HCT116 (cell line): Measurements from ENCODE around the gene VSIG2. TPM values are rescaled to one million over a fixed set of nuclear protein-coding genes. Genes with fewer than 3 reads are reported as not detected.

Experiments used
- ATAC-seq: fragments of 200-7000 bp; cut with Tn5 transposase; 2 replicates; pipeline ENCODE4 v1.9.1; 2020; ENCODE audit warnings: mild to moderate bottlenecking, moderate library complexity
- BruUV-seq: library from RNA; stranded (reverse); fragments of 400-500 nt; replicated peaks from 2 replicates; lab custom pipeline; 2021; lab: Mats Ljungman, UMichigan
- CTCF ChIA-PET: fragments of 300-600 bp; sonication (Branson Sonifier 250); formaldehyde crosslinking; loops from one replicate; lab custom pipeline; 2021; ENCODE audit warnings: antibody characterized with exemption; lab: Charles Lee
- POLR2A ChIA-PET: fragments of 300-600, 350-600 bp; sonication (Branson Sonifier 250); formaldehyde crosslinking; loops from one replicate; lab custom pipeline; 2021; ENCODE audit warnings: antibody characterized with exemption; lab: Charles Lee
- RAD21 ChIA-PET, 2 experiments: fragments of 300-600 bp; sonication (Branson Sonifier 250); formaldehyde crosslinking; loops; one replicate each; lab custom pipeline; 2023; ENCODE audit warnings: low total read pairs in 2 of 2; ENCODE audit not compliant: uncharacterized antibody in 2 of 2, unreplicated experiment in 2 of 2, low non-redundant PET in 1 of 2; lab: Charles Lee
- DNase-seq: peaks from one replicate; pipeline ENCODE4 v3.0.0-alpha.2; 2010; ENCODE audit warnings: low read depth, low spot score
- H2AFZ ChIP-seq: fragments of 200-600 bp; shearing (Covaris generic), sonication (generic); 2 replicates; pipeline ENCODE4 v1.6.1; 2017; ENCODE audit warnings: low read depth, mixed run types, mixed read lengths, antibody characterized with exemption, low read length; ENCODE audit not compliant: poor library complexity, severe bottlenecking
- H3K27ac ChIP-seq: 2 replicates; pipeline ENCODE4 v1.5.1; 2012; ENCODE audit warnings: low read depth, low read length
- H3K27me3 ChIP-seq: fragments of 200-600 bp; sonication (generic); 2 replicates; pipeline ENCODE4 v1.6.1; 2016; ENCODE audit warnings: mixed run types, low read length, mixed read lengths; ENCODE audit not compliant: insufficient read depth
- H3K36me3 ChIP-seq, 2 experiments: fragments of 200-500 bp in 1 of 2; fragments of 200-600 bp in 1 of 2; sonication (Bioruptor generic) in 1 of 2; sonication (generic) in 1 of 2; 2 replicates each; pipeline versions ENCODE4 v1.5.1 to v1.6.1; 2014 to 2016; ENCODE audit warnings: low read length in 2 of 2, inconsistent platforms in 1 of 2, mixed read lengths in 1 of 2, mixed run types in 1 of 2; ENCODE audit not compliant: insufficient read depth in 2 of 2, control insufficient read depth in 1 of 2
- H3K4me1 ChIP-seq, 2 experiments: fragments of 200-600 bp in 1 of 2; sonication (generic) in 1 of 2; 2 replicates each; pipeline versions ENCODE4 v1.5.1 to v1.6.1; 2012 to 2017; ENCODE audit warnings: low read length in 2 of 2, inconsistent platforms in 1 of 2, mild to moderate bottlenecking in 1 of 2, mixed read lengths in 1 of 2, mixed run types in 1 of 2, moderate library complexity in 1 of 2; ENCODE audit not compliant: insufficient read depth in 2 of 2, control insufficient read depth in 1 of 2
- H3K4me2 ChIP-seq: fragments of 200-600 bp; sonication (generic); 2 replicates; pipeline ENCODE4 v1.6.1; 2017; ENCODE audit warnings: mixed run types, low read length, mixed read lengths
- H3K4me3 ChIP-seq, 2 experiments: fragments of 200-600 bp in 1 of 2; sonication (generic) in 1 of 2; replicated peaks in 1 of 2; 2 replicates each; pipeline ENCODE4 v1.5.1; 2011 to 2016; ENCODE audit warnings: low read length in 2 of 2, control low read depth in 1 of 2, low read depth in 1 of 2, mild to moderate bottlenecking in 1 of 2, mixed read lengths in 1 of 2, mixed run types in 1 of 2
- H3K79me2 ChIP-seq: fragments of 200-600 bp; sonication (generic); 2 replicates; pipeline ENCODE4 v1.6.1; 2017; ENCODE audit warnings: mild to moderate bottlenecking, mixed run types, low read length, moderate library complexity, mixed read lengths; ENCODE audit not compliant: insufficient read depth
- H3K9ac ChIP-seq: fragments of 200-600 bp; sonication (generic); 2 replicates; pipeline ENCODE4 v1.6.1; 2016; ENCODE audit warnings: low read length, mixed read lengths
- H3K9me2 ChIP-seq: fragments of 200-600 bp; sonication (generic), shearing (Covaris generic); 2 replicates; pipeline ENCODE4 v1.6.1; 2017; ENCODE audit warnings: mixed run types, mild to moderate bottlenecking, moderate library complexity; ENCODE audit not compliant: insufficient read depth
- H3K9me3 ChIP-seq, 2 experiments: fragments of 200-500 bp in 1 of 2; fragments of 200-600 bp in 1 of 2; sonication (Bioruptor generic) in 1 of 2; sonication (generic) in 1 of 2; 2 replicates each; pipeline ENCODE4 v1.6.1; 2014 to 2017; ENCODE audit warnings: low read length in 2 of 2, mixed read lengths in 2 of 2, inconsistent platforms in 1 of 2, low read depth in 1 of 2, mild to moderate bottlenecking in 1 of 2, mixed run types in 1 of 2, moderate library complexity in 1 of 2; ENCODE audit not compliant: control insufficient read depth in 1 of 2, insufficient read depth in 1 of 2
- H4K20me1 ChIP-seq: fragments of 200-600 bp; sonication (generic), shearing (Covaris generic); 2 replicates; pipeline ENCODE4 v1.6.1; 2017; ENCODE audit warnings: mixed run types, mild to moderate bottlenecking, moderate library complexity; ENCODE audit not compliant: insufficient read depth
- ATF3 ChIP-seq: IDR thresholded peaks from 2 replicates; pipeline ENCODE4 v1.6.1; 2012
- CBX3 ChIP-seq: IDR thresholded peaks from 2 replicates; pipeline ENCODE4 v1.6.1; 2012; ENCODE audit warnings: low read depth
- CEBPB ChIP-seq: IDR thresholded peaks from 2 replicates; pipeline ENCODE4 v1.6.1; 2012; ENCODE audit warnings: low read depth
- CTCF ChIP-seq, 3 experiments: fragments of 200-600 bp in 1 of 3; sonication (generic) in 1 of 3; IDR thresholded peaks in 2 of 3; conservative IDR thresholded peaks in 1 of 3; 2 replicates each; pipeline ENCODE4 v1.5.1; 2012 to 2017; ENCODE audit warnings: low read depth in 2 of 3, low read length in 2 of 3, antibody characterized with exemption in 1 of 3, borderline replicate concordance in 1 of 3, control low read depth in 1 of 3, mild to moderate bottlenecking in 1 of 3, mixed read lengths in 1 of 3, mixed run types in 1 of 3, moderate library complexity in 1 of 3; ENCODE audit not compliant: insufficient read depth in 1 of 3
- EGR1 ChIP-seq: IDR thresholded peaks from 2 replicates; pipeline ENCODE4 v1.6.1; 2012; ENCODE audit warnings: low read depth
- ELF1 ChIP-seq: IDR thresholded peaks from 2 replicates; pipeline ENCODE4 v1.6.1; 2012; ENCODE audit warnings: low read depth, borderline replicate concordance
- EZH2 ChIP-seq: fragments of 200-600 bp; sonication (generic); IDR thresholded peaks from 2 replicates; pipeline ENCODE4 v1.6.1; 2017; ENCODE audit warnings: antibody characterized with exemption, mixed run types
- EZH2phosphoT487 ChIP-seq: fragments of 200-600 bp; IDR thresholded peaks from 2 replicates; pipeline ENCODE4 v1.6.1; 2018; ENCODE audit warnings: antibody characterized with exemption, borderline replicate concordance
- POLR2A ChIP-seq: IDR thresholded peaks from 2 replicates; pipeline ENCODE4 v1.7.0; 2011; ENCODE audit warnings: borderline replicate concordance; ENCODE audit not compliant: insufficient read depth, insufficient read length; ENCODE audit errors: extremely low read depth
- REST ChIP-seq: IDR thresholded peaks from 2 replicates; pipeline ENCODE4 v1.6.1; 2012; ENCODE audit warnings: low read depth
- SP1 ChIP-seq: IDR thresholded peaks from 2 replicates; pipeline ENCODE4 v1.6.1; 2012; ENCODE audit warnings: low read depth
- SRF ChIP-seq: IDR thresholded peaks from 2 replicates; pipeline ENCODE4 v1.6.1; 2012; ENCODE audit warnings: low read depth
- TCF7L2 ChIP-seq: IDR thresholded peaks from 2 replicates; pipeline ENCODE4 v1.7.0; 2011; ENCODE audit warnings: borderline replicate concordance, inconsistent platforms; ENCODE audit not compliant: insufficient read depth, insufficient read length; ENCODE audit errors: extremely low read depth
- YY1 ChIP-seq: IDR thresholded peaks from 2 replicates; pipeline ENCODE4 v1.6.1; 2011; ENCODE audit warnings: low read length, low read depth, moderate library complexity, mild to moderate bottlenecking; ENCODE audit not compliant: insufficient replicate concordance; ENCODE audit errors: extremely low read depth
- ZFX ChIP-seq: fragments of 450-650 bp; IDR thresholded peaks from 2 replicates; pipeline ENCODE4 v1.6.1; 2017
- intact Hi-C: fragments of 100-400 bp; cut with micrococcal nuclease; formaldehyde crosslinking; loops from 2 replicates; pipeline ENCODE4 v1.10.0; 2022
- total RNA-seq: library from RNA; stranded (reverse); gene quantifications from one replicate; pipeline ENCODE4 v1.2.1, GENCODE V29; 2021; ENCODE audit not compliant: unreplicated experiment

The VSIG2 gene
- total RNA-seq, 1 experiment from 2014 or later: not detected

- no peak overlapping the region for H3K4me2 ChIP-seq
- H3K36me3 ChIP-seq: no peaks in the 10 kb centered on the region
- no peaks in the 10 kb centered on the region for H3K27me3 ChIP-seq
- peaks cover 24% of the 10 kb centered on the region for H3K79me2 ChIP-seq
- no peaks in the 10 kb centered on the region for H3K9me3 ChIP-seq
- 0 out of 2 replicates have a peak, but pooled peaks cover 3% of the 10 kb centered on the region for H4K20me1 ChIP-seq
- no peak for ATAC-seq
- CTCF ChIA-PET: interaction anchor here (1.2 kb wide), 1 partner anchor 92 kb away, joined by 3 read pairs; no protein-coding TSS in a partner anchor
- intact Hi-C loops: no loop called here
- no peak overlapping the region for H3K27ac ChIP-seq
- POLR2A ChIA-PET: interaction anchor here (0.6 to 0.7 kb wide), 2 partner anchors 10 to 131 kb away, joined by 3 read pairs; no protein-coding TSS in a partner anchor
- RAD21 ChIA-PET: no interaction called here
- DNase-seq: no peak
- no peaks in the 10 kb centered on the region for H3K4me1 ChIP-seq
- BruUV-seq: no TSS peak
- no peak overlapping the region for H2AFZ ChIP-seq
- TF ChIP-seq EZH2: no peak
- no peak for TF ChIP-seq YY1
- TF ChIP-seq REST: no peak
- no peak for TF ChIP-seq ELF1
- TF ChIP-seq ZFX: no peak
- no peak for TF ChIP-seq ATF3
- TF ChIP-seq CBX3: no peak
- TF ChIP-seq CTCF (IDR thresholded peaks at IDR 0.05 in 2 of 3, conservative IDR thresholded peaks at IDR 0.05 in 1 of 3; ENCODE audit: borderline replicate concordance in 1 of 3, insufficient read depth in 1 of 3, low read depth in 2 of 3, low read length in 2 of 3): no peak
- no peak for TF ChIP-seq SRF
- TF ChIP-seq POLR2A: no peak
- no peak for TF ChIP-seq EZH2phosphoT487
- no peak for TF ChIP-seq EGR1
- TF ChIP-seq CEBPB: no peak
- TF ChIP-seq SP1: no peak
- no peak for TF ChIP-seq TCF7L2
- TF ChIP-seq, all 23 proteins: peak for 0
- H3K9me2 ChIP-seq: no peaks in the 10 kb centered on the region
- H3K9ac ChIP-seq: no peak overlapping the region
- H3K4me3 ChIP-seq: no peak overlapping the region
Measured at GRCh38 chr11:124784051-124784450, 32.0 kb upstream of the VSIG2 start.
